GM19193 (cell line): ENCODE results near the gene ROR1.

Experiments
- POLR2A ChIP-seq: IDR thresholded peaks from 4 replicates; pipeline ENCODE4 v1.6.1; 2011; ENCODE audit not compliant: insufficient read depth, insufficient read length; ENCODE audit errors: extremely low read depth

Gene ROR1

GRCh38 chr1:64062941-64063581 is 289.2 kb downstream of the ROR1 start:
- no peak for TF ChIP-seq POLR2A

GRCh38 chr1:64065571-64065970 is 291.8 kb downstream of the ROR1 start:
- no peak for TF ChIP-seq POLR2A

- no peak for TF ChIP-seq POLR2A
These were observed 298.4 kb downstream of the ROR1 start for GRCh38 chr1:64072089-64072793.

GRCh38 chr1:64073705-64074104 is 299.9 kb downstream of the ROR1 start:
- TF ChIP-seq POLR2A = no peak

GRCh38 chr1:64074767-64075166 is 300.9 kb downstream of the ROR1 start:
- no peak for TF ChIP-seq POLR2A

- TF ChIP-seq POLR2A = no peak
These were observed 303.6 kb downstream of the ROR1 start for GRCh38 chr1:64077281-64077940.

- TF ChIP-seq POLR2A = no peak
These were observed 307.2 kb downstream of the ROR1 start for GRCh38 chr1:64080941-64081562.

- TF ChIP-seq POLR2A = no peak
These were observed 308.6 kb downstream of the ROR1 start for GRCh38 chr1:64082459-64082858.

GRCh38 chr1:64084451-64084850 is 310.6 kb downstream of the ROR1 start:
- TF ChIP-seq POLR2A = no peak

- no peak for TF ChIP-seq POLR2A
These were observed 314.0 kb downstream of the ROR1 start for GRCh38 chr1:64087768-64088167.

GRCh38 chr1:64090436-64090835 is 316.6 kb downstream of the ROR1 start:
- TF ChIP-seq POLR2A = no peak

- no peak for TF ChIP-seq POLR2A
These were observed 319.1 kb downstream of the ROR1 start for GRCh38 chr1:64092851-64093371.

- no peak for TF ChIP-seq POLR2A
These were observed 320.1 kb downstream of the ROR1 start for GRCh38 chr1:64093941-64094340.

GRCh38 chr1:64095832-64096231 is 322.0 kb downstream of the ROR1 start:
- TF ChIP-seq POLR2A = no peak

GRCh38 chr1:64097859-64098258 is 324.0 kb downstream of the ROR1 start:
- no peak for TF ChIP-seq POLR2A
